Trophoblast cell (in vitro differentiated cells and primary cell): Measurements from ENCODE around the gene DPEP2NB.

Experiments used
- DNase-seq, 2 donors: peaks; one replicate each; pipeline ENCODE4 v3.0.0-alpha.2; 2016
- H2AFZ ChIP-seq: 2 replicates; pipeline ENCODE4 v1.6.1; 2013; ENCODE audit warnings: low read length, moderate library complexity, mild to moderate bottlenecking; ENCODE audit not compliant: insufficient read depth, poor library complexity
- H2AK5ac ChIP-seq: 2 replicates; pipeline ENCODE4 v1.6.1; 2013; ENCODE audit warnings: mild to moderate bottlenecking, low read length
- H2BK120ac ChIP-seq: 2 replicates; pipeline ENCODE4 v1.6.1; 2013; ENCODE audit warnings: low read length, mild to moderate bottlenecking, moderate library complexity; ENCODE audit not compliant: insufficient read depth, poor library complexity
- H2BK12ac ChIP-seq: 2 replicates; pipeline ENCODE4 v1.6.1; 2013; ENCODE audit warnings: mild to moderate bottlenecking, low read length, moderate library complexity
- H2BK5ac ChIP-seq: 2 replicates; pipeline ENCODE4 v1.6.1; 2013; ENCODE audit warnings: low read length, low read depth, moderate library complexity, mild to moderate bottlenecking; ENCODE audit not compliant: poor library complexity
- H3K14ac ChIP-seq: 2 replicates; pipeline ENCODE4 v1.6.1; 2013; ENCODE audit warnings: mild to moderate bottlenecking, low read length
- H3K18ac ChIP-seq: 2 replicates; pipeline ENCODE4 v1.6.1; 2013; ENCODE audit warnings: mild to moderate bottlenecking, low read length
- H3K23ac ChIP-seq: 2 replicates; pipeline ENCODE4 v1.6.1; 2013; ENCODE audit warnings: low read length
- H3K27ac ChIP-seq: 2 replicates; pipeline ENCODE4 v1.5.1; 2013; ENCODE audit warnings: low read depth, mild to moderate bottlenecking, inconsistent platforms, low read length, moderate library complexity
- H3K27me3 ChIP-seq: 2 replicates; pipeline ENCODE4 v1.6.1; 2013; ENCODE audit warnings: inconsistent platforms, mild to moderate bottlenecking, low read length, moderate library complexity; ENCODE audit not compliant: insufficient read depth
- H3K36me3 ChIP-seq, 2 experiments: 1 replicate in 1 of 2; 2 replicates in 1 of 2; pipeline ENCODE4 v1.6.1; 2013; ENCODE audit warnings: low read length in 2 of 2, mild to moderate bottlenecking in 2 of 2, moderate library complexity in 1 of 2; ENCODE audit not compliant: insufficient read depth in 2 of 2, control insufficient read depth in 1 of 2
- H3K4ac ChIP-seq: 2 replicates; pipeline ENCODE4 v1.6.1; 2013; ENCODE audit warnings: low read depth, mild to moderate bottlenecking, low read length, moderate library complexity
- H3K4me1 ChIP-seq, 2 experiments: 1 replicate in 1 of 2; 2 replicates in 1 of 2; pipeline ENCODE4 v1.6.1; 2013; ENCODE audit warnings: low read length in 2 of 2, mild to moderate bottlenecking in 2 of 2, moderate library complexity in 1 of 2; ENCODE audit not compliant: insufficient read depth in 2 of 2, control insufficient read depth in 1 of 2
- H3K4me2 ChIP-seq: 2 replicates; pipeline ENCODE4 v1.6.1; 2013; ENCODE audit warnings: inconsistent platforms, mild to moderate bottlenecking, low read length, moderate library complexity
- H3K4me3 ChIP-seq: 2 replicates; pipeline ENCODE4 v1.5.1; 2013; ENCODE audit warnings: mild to moderate bottlenecking, low read depth, low read length, inconsistent platforms
- H3K79me1 ChIP-seq: one replicate; pipeline ENCODE4 v1.6.1; 2013; ENCODE audit warnings: low read length
- H3K79me2 ChIP-seq: 2 replicates; pipeline ENCODE4 v1.6.1; 2013; ENCODE audit warnings: low read length, mild to moderate bottlenecking; ENCODE audit not compliant: control insufficient read depth, insufficient read depth, poor library complexity
- H3K9ac ChIP-seq: 2 replicates; pipeline ENCODE4 v1.6.1; 2013; ENCODE audit warnings: mild to moderate bottlenecking, low read length
- H3K9me3 ChIP-seq: 2 replicates; pipeline ENCODE4 v1.6.1; 2013; ENCODE audit warnings: low read depth, mild to moderate bottlenecking, control low read depth, inconsistent platforms, low read length; ENCODE audit not compliant: insufficient read depth
- H4K12ac ChIP-seq: 2 replicates; pipeline ENCODE4 v1.6.1; 2013; ENCODE audit warnings: low read depth, mild to moderate bottlenecking, low read length, moderate library complexity
- H4K8ac ChIP-seq: 2 replicates; pipeline ENCODE4 v1.6.1; 2013; ENCODE audit warnings: low read depth, mild to moderate bottlenecking, low read length, moderate library complexity
- H4K91ac ChIP-seq: one replicate; pipeline ENCODE4 v1.6.1; 2013; ENCODE audit warnings: low read depth, mild to moderate bottlenecking, low read length, moderate library complexity
- WGBS: extraction: QIAGEN DNeasy Blood & Tissue Kit; methylation state at CpG from one replicate; pipeline ENCODE4 v1.1.7; 2013; ENCODE audit warnings: missing lambda C conversion rate; ENCODE audit not compliant: insufficient read length, insufficient coverage; ENCODE audit errors: extremely low coverage; 5-methylcytosine and 5-hydroxymethylcytosine counted together

The DPEP2NB gene

DNA sequence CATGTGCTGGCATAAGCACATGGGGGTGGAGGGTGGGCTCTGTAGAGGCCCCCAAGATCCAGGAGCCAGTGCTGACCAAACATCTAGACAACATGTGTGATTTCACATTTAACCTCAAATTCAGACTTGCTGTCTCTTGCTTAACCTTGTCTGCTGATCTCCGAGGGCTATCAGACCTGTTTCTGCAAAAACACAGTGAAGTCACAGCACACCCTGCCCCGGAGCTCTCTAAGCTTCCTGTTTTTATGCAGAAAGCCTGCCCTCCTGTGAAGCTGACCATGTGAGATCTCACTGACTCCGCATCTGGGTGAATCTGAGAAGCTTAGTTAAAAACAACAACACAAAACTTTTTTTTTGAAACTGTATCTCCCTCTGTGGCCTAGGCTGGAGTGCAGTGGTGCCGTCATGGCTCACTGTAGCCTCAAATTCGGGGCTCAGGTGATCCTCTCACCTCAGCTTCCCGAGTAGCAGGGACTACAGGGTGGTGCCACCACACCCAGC lies 9.9 kb downstream of the DPEP2NB start:
- WGBS, result no CpG with 5 or more reads among the region's 6 CpGs
- Histone ChIP-seq H3K23ac (no peak overlapping the region), H3K4me1 (peaks cover 6 to 14% of the 10 kb centered on the region in 2 experiments), H3K79me1 (peaks cover 8% of the 10 kb centered on the region), H3K9me3 (no peaks in the 10 kb centered on the region), H2AFZ (peak overlapping the region; percentile 28), H3K4me2 (peak overlapping the region; percentile 15), H4K91ac (peak overlapping the region; percentile 88), H2BK120ac (no peak overlapping the region), H3K18ac (no peak overlapping the region), H2BK5ac (peak overlapping the region; percentile 47), H3K79me2 (no peaks in the 10 kb centered on the region), H3K4ac (no peak overlapping the region), H3K27me3 (no peaks in the 10 kb centered on the region), H4K8ac (peak overlapping the region; percentile 64), H3K4me3 (no peak overlapping the region), H3K36me3 (no peaks in the 10 kb centered on the region), H3K14ac (no peak overlapping the region), H2BK12ac (no peak overlapping the region), H3K27ac (peak overlapping the region; percentile 75), H3K9ac (no peak overlapping the region), H2AK5ac (no peak overlapping the region), H4K12ac (no peak overlapping the region)
- peak; percentile 62 to 79 for DNase-seq

DNA sequence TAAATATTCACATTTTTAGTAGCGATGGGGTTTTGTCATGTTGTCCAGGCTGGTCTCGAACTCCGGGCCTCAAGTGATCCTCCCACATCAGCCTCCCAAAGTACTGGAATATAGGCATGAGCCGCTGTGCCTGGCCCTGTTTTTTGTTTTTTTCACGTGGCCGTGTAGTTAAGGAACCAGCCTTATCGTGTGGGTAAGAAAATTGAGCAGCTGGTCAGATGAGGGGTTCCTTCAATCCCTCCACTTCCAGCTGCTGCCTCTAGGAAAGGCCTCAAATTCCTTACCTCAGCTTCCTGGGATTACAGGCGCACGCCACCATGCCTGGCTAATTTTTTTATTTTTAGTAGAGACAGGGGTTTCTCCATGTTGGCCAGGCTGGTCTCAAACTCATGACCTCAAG lies 10.5 kb downstream of the DPEP2NB start:
- Histone ChIP-seq H3K18ac (no peak overlapping the region), H3K4me2 (no peak overlapping the region), H3K23ac (no peak overlapping the region), H3K4me1 (peaks cover 6 to 14% of the 10 kb centered on the region in 2 experiments), H2AK5ac (no peak overlapping the region), H3K79me1 (peaks cover 8% of the 10 kb centered on the region), H3K9ac (no peak overlapping the region), H2BK12ac (peak overlapping the region; percentile 51), H4K91ac (peak overlapping the region; percentile 88), H3K79me2 (no peaks in the 10 kb centered on the region), H4K12ac (no peak overlapping the region), H2BK120ac (peak overlapping the region; percentile 73), H3K4me3 (no peak overlapping the region), H3K4ac (peak overlapping the region; percentile 10), H2BK5ac (peak overlapping the region; percentile 44), H3K14ac (peak overlapping the region; percentile 19), H3K9me3 (no peaks in the 10 kb centered on the region), H3K27ac (peak overlapping the region; percentile 60), H3K27me3 (no peaks in the 10 kb centered on the region), H3K36me3 (no peaks in the 10 kb centered on the region), H4K8ac (peak overlapping the region; percentile 59), H2AFZ (no peak overlapping the region)
- DNase-seq, result no peak
- no CpG with 5 or more reads among the region's 9 CpGs for WGBS

- Histone ChIP-seq H2BK120ac (no peak overlapping the region), H3K27ac (no peak overlapping the region), H3K4me2 (no peak overlapping the region), H2BK12ac (no peak overlapping the region), H3K4me1 (peaks cover 6 to 14% of the 10 kb centered on the region in 2 experiments), H3K27me3 (no peaks in the 10 kb centered on the region), H3K9me3 (no peaks in the 10 kb centered on the region), H3K4ac (no peak overlapping the region), H3K79me1 (peaks cover 8% of the 10 kb centered on the region), H3K18ac (no peak overlapping the region), H3K23ac (no peak overlapping the region), H4K8ac (no peak overlapping the region), H3K4me3 (no peak overlapping the region), H2BK5ac (no peak overlapping the region), H3K14ac (no peak overlapping the region), H3K79me2 (no peaks in the 10 kb centered on the region), H4K12ac (no peak overlapping the region), H3K9ac (no peak overlapping the region), H3K36me3 (no peaks in the 10 kb centered on the region), H2AK5ac (no peak overlapping the region), H4K91ac (no peak overlapping the region), H2AFZ (no peak overlapping the region)
- no CpG with 5 or more reads among the region's 4 CpGs for WGBS
- DNase-seq, result peak in 1 of 2 donors; percentile 54
Measured at GRCh38 chr16:68003031-68003430, 12.7 kb downstream of the DPEP2NB start.

- Histone ChIP-seq H3K27me3 (no peaks in the 10 kb centered on the region), H3K4me3 (no peak overlapping the region), H3K4me2 (no peak overlapping the region), H4K91ac (no peak overlapping the region), H2BK12ac (no peak overlapping the region), H3K14ac (no peak overlapping the region), H3K23ac (no peak overlapping the region), H3K9me3 (no peaks in the 10 kb centered on the region), H3K9ac (no peak overlapping the region), H2BK120ac (no peak overlapping the region), H2AK5ac (no peak overlapping the region), H4K12ac (no peak overlapping the region), H3K4me1 (peaks cover 2 to 7% of the 10 kb centered on the region in 2 experiments), H2BK5ac (no peak overlapping the region), H4K8ac (no peak overlapping the region), H3K27ac (no peak overlapping the region), H3K4ac (no peak overlapping the region), H3K79me1 (peaks cover 6% of the 10 kb centered on the region), H3K79me2 (no peaks in the 10 kb centered on the region), H2AFZ (no peak overlapping the region), H3K36me3 (no peaks in the 10 kb centered on the region), H3K18ac (no peak overlapping the region)
- no CpG with 5 or more reads among the region's 3 CpGs for WGBS
- no peak for DNase-seq
Measured at GRCh38 chr16:68000450-68000849, 15.3 kb downstream of the DPEP2NB start.
